Right lobe of liver (tissue), 6 donors: ENCODE results near the gene KAT6B. TPM values are rescaled to one million over a fixed set of nuclear protein-coding genes. Genes with fewer than 3 reads are reported as not detected.
A peak's percentile ranks its signal among the peaks of the same experiment; 100 is the strongest.

Source experiments
- ATAC-seq, 4 donors: fragments of 200-7000 bp; cut with Tn5 transposase; one replicate each; pipeline ENCODE4 v1.9.1; 2020; ENCODE audit warnings: mild to moderate bottlenecking in 4 of 4, moderate library complexity in 4 of 4
- DNase-seq, 3 donors: peaks; one replicate each; pipeline ENCODE4 v3.0.0-alpha.2; 2020
- H3K27ac ChIP-seq, 3 donors: fragments of 200-600 bp; one replicate each; pipeline ENCODE4 v1.8.0; 2022
- H3K27me3 ChIP-seq, 2 donors: fragments of 200-600 bp; one replicate each; pipeline ENCODE4 v1.8.0; 2022
- H3K36me3 ChIP-seq, 4 donors: fragments of 200-600 bp; sonication (generic) in 1 of 4; one replicate each; pipeline versions ENCODE4 v1.5.1 to v1.8.0; 2017 to 2022; ENCODE audit warnings: control low read depth in 1 of 4
- H3K4me1 ChIP-seq, 4 donors: fragments of 200-600 bp; sonication (generic) in 1 of 4; one replicate each; pipeline versions ENCODE4 v1.5.1 to v1.8.0; 2017 to 2022; ENCODE audit warnings: control low read depth in 1 of 4
- H3K4me3 ChIP-seq, 3 donors: fragments of 200-600 bp; one replicate each; pipeline ENCODE4 v1.8.0; 2022
- H3K9me3 ChIP-seq, 4 donors: fragments of 200-600 bp; sonication (generic) in 1 of 4; one replicate each; pipeline versions ENCODE4 v1.5.1 to v1.8.0; 2017 to 2022; ENCODE audit warnings: control low read depth in 1 of 4
- CTCF ChIP-seq, 4 donors: fragments of 200-600 bp in 3 of 4; fragments of 450-650 bp in 1 of 4; IDR thresholded peaks; one replicate each; pipeline versions ENCODE4 v1.5.1 to v1.8.0; 2016 to 2022; ENCODE audit warnings: antibody characterized with exemption in 4 of 4, mild to moderate bottlenecking in 2 of 4
- POLR2A ChIP-seq: fragments of 450-650 bp; IDR thresholded peaks from one replicate; pipeline ENCODE4 v1.6.1; 2017; ENCODE audit warnings: antibody characterized with exemption, mild to moderate bottlenecking
- WGBS: methylation state at CpG from one replicate; pipeline ENCODE4 v1.1.6; 2018; ENCODE audit warnings: low coverage, low lambda C conversion rate; ENCODE audit not compliant: insufficient coverage; ENCODE audit errors: missing lambda C conversion rate; 5-methylcytosine and 5-hydroxymethylcytosine counted together
- intact Hi-C, 2 donors: fragments of 100-400 bp; cut with DNase I; formaldehyde crosslinking; loops; one replicate each; pipeline versions ENCODE4 v1.11.2 to v1.14.1; 2022
- total RNA-seq, 6 experiments: library from RNA; depleted of rRNA in 2 of 6; stranded (reverse); fragments of >200 nt in 2 of 6; fragmentation: NEBNext Ultra II Directional in 3 of 6; extraction: Animal tissue kit (Norgen Biotek cat#: 25700) in 3 of 6; gene quantifications; one replicate each; pipeline versions ENCODE4 v1.1.0 to v1.2.4, GENCODE V29; 2016 to 2023
- donor health status: DM: no; HTN: yes; CAD: no.
- donor health status: DM: no; HTN: no; CAD: no.
- donor health status: DM: no; HTN: no; CAD: no.
- donor health status: DM: no; HTN: yes; CAD: no.
- donor health status: DM: no; HTN: yes; CAD: no.

KAT6B gene
- total RNA-seq, 6 experiments from 2014 or later: 9.2 to 17.1 (median 10.3) TPM

- Histone ChIP-seq H3K4me3 (no peak overlapping the region), H3K4me1 (peaks cover 0 to 23% (median 2%) of the 10 kb centered on the region in 4 donors), H3K36me3 (no peaks in the 10 kb centered on the region), H3K9me3 (no peaks in the 10 kb centered on the region), H3K27ac (no peak overlapping the region), H3K27me3 (no peaks in the 10 kb centered on the region)
- intact Hi-C loops: no loop called here
- DNase-seq (no peak), ATAC-seq (no peak)
- WGBS: 77% methylated on average over 12 of the region's 12 CpGs
- no peak for TF ChIP-seq CTCF (IDR thresholded peaks at IDR 0.05)
- TF ChIP-seq POLR2A: no peak
These were observed 107.9 kb downstream of the KAT6B start for GRCh38 chr10:74934100-74934812.

- Histone ChIP-seq H3K4me1 (peaks cover 0 to 27% (median 3%) of the 10 kb centered on the region in 4 donors), H3K36me3 (no peaks in the 10 kb centered on the region), H3K27me3 (no peaks in the 10 kb centered on the region), H3K27ac (peak overlapping the region in 2 of 3 donors; percentile 23 to 35), H3K4me3 (no peak overlapping the region), H3K9me3 (no peaks in the 10 kb centered on the region)
- TF ChIP-seq CTCF (IDR thresholded peaks at IDR 0.05): no peak
- no peak for TF ChIP-seq POLR2A
- DNase-seq: no peak
- peak; percentile 24 to 38 (median 32) for ATAC-seq
- intact Hi-C loops: no loop called here
- WGBS: 46% methylated on average over 6 of the region's 6 CpGs
These were observed 110.3 kb downstream of the KAT6B start for GRCh38 chr10:74936577-74937265.

- DNase-seq (no peak), ATAC-seq (peak; percentile 79 to 83 (median 81))
- Histone ChIP-seq H3K27me3 (no peaks in the 10 kb centered on the region), H3K9me3 (no peaks in the 10 kb centered on the region), H3K4me3 (no peak overlapping the region), H3K27ac (peak overlapping the region in 2 of 3 donors; percentile 23 to 35), H3K36me3 (no peaks in the 10 kb centered on the region), H3K4me1 (peaks cover 0 to 32% (median 4%) of the 10 kb centered on the region in 4 donors)
- no peak for TF ChIP-seq CTCF (IDR thresholded peaks at IDR 0.05)
- no peak for TF ChIP-seq POLR2A
- intact Hi-C loops: no loop called here
- 55% methylated on average over 1 of the region's 1 CpG for WGBS
These were observed 111.0 kb downstream of the KAT6B start for GRCh38 chr10:74937266-74937856.

DNA sequence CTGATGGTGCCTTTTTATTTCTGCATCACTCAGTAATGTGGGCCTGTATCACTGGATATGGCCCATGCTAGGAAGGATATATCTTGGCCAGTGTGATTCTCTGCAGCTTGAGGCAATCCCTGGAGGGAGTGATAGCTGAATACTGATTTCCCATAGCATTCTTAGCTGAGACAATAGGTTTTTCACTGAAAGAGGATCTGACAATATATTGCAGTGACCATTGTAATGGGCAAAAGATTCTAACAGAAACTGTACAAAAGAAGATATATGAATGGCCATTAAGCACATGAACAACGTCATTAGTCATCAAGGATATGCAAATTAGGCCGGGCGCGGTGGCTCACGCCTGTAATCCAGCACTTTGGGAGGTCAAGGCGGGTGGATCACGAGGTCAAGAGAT lies 117.8 kb downstream of the KAT6B start:
- ATAC-seq: no peak
- H3K27ac ChIP-seq: no peak overlapping the region
- intact Hi-C loops: no loop called here
- DNase-seq: no peak
- H3K27me3 ChIP-seq: no peaks in the 10 kb centered on the region
- TF ChIP-seq POLR2A: no peak
- no peak for TF ChIP-seq CTCF (IDR thresholded peaks at IDR 0.05)
- H3K4me1 ChIP-seq: peaks cover 0 to 27% (median 11%) of the 10 kb centered on the region in 4 donors
- WGBS: 91% methylated on average over 7 of the region's 7 CpGs
- H3K9me3 ChIP-seq: no peaks in the 10 kb centered on the region
- no peaks in the 10 kb centered on the region for H3K36me3 ChIP-seq
- no peak overlapping the region for H3K4me3 ChIP-seq
